GM18499 (cell line): ENCODE results near the gene IFITM2.

ENCODE experiments used
- ATAC-seq: cut with Tn5 transposase; IDR thresholded peaks from one replicate; pipeline ENCODE4 v1.9.1; 2021; ENCODE audit warnings: moderate number of reproducible peaks; ENCODE audit not compliant: insufficient read depth, unreplicated experiment

The IFITM2 gene

GRCh38 chr11:291281-292210 lies 16.1 kb upstream of the IFITM2 start:
- no peak for ATAC-seq

DNA sequence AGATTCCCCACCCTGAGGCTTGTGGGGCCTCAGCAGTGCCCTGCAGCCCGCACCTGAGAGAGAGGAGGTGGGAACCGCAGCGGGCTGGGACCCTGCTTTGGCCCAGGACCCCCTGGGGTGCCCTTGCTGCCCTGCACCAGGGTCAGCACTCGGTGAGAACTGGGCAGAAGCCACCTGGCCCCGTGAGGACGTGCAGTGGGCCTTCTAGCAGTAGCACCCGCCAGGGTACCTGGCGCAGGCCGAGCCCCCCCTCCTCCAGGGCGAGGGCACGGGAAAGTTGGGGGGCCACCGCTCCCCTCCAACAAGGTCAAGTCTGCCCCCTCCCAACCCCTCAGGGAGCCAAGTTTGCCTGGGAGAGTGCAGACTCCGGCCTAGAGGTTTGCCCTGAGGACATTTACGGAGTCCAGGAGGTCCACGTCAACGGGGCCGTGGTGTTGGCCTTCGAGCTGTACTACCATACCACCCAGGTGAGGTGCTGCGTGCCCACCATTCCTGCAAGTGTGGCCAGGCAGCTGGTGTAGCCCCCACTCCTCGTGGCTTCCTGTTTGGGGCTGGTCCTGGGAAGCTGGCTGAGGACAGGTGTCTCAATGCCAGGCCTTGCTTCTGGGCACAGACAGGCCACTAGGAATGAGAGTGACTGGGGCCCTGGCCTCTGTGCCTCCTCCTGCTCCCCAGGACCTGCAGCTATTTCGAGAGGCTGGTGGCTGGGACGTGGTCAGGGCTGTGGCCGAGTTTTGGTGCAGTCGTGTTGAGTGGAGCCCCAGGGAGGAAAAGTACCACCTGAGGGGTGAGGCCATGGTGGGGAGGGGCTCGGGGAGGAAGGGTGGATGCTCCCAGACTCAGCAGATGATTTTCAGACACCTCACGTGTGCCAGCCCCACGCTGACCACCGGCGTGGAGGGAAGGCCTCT lies 15.2 kb upstream of the IFITM2 start:
- no peak for ATAC-seq

GRCh38 chr11:293271-293851 lies 14.3 kb upstream of the IFITM2 start:
- ATAC-seq = no peak

- no peak for ATAC-seq
These were observed 13.6 kb upstream of the IFITM2 start for GRCh38 chr11:293852-294661.

GRCh38 chr11:294780-295179 lies 12.8 kb upstream of the IFITM2 start:
- ATAC-seq = no peak

DNA sequence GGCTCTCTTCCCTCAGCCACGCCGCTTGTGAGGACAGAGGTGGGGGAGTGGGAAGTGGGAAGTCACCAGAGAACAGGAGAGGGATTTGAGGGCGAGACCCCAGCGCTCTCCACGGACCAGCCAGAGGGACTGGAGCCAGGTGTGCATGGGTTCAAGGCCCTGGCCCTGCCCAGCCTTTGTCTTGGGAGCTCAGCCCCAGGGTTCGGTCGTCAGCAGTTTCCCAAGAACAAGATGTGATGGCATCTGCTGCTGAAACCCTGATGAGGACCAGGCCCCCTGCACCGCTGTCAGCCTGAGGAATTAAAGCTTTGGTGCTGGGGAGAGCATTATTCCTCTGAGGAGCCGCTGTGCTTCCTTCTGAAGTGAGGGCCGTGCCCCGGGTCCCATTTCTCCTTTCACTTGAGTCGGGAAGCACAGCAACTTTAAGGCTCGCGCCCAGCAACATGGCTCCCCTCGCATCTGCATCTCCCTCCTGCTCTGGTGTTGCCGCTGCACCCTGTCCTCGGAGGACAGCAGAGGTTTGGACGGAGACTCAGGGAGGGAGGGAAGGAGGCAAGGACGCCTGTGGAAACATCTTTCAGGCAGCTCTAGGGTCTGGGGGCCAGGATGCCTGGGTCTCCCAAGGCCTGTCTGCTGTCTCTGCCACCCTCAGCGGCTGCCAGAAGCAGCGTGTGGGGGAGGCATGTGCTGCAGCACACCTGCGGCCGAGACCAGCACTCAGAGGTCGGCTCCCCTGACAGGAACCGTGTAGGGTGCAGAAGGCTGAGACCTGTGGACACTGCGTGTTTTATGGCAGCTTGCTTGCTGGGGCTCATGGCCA lies 12.1 kb upstream of the IFITM2 start:
- no peak for ATAC-seq

GRCh38 chr11:296171-297050 lies 11.2 kb upstream of the IFITM2 start:
- ATAC-seq = no peak

- no peak for ATAC-seq
These were observed 10.5 kb upstream of the IFITM2 start for GRCh38 chr11:297051-297585.

DNA sequence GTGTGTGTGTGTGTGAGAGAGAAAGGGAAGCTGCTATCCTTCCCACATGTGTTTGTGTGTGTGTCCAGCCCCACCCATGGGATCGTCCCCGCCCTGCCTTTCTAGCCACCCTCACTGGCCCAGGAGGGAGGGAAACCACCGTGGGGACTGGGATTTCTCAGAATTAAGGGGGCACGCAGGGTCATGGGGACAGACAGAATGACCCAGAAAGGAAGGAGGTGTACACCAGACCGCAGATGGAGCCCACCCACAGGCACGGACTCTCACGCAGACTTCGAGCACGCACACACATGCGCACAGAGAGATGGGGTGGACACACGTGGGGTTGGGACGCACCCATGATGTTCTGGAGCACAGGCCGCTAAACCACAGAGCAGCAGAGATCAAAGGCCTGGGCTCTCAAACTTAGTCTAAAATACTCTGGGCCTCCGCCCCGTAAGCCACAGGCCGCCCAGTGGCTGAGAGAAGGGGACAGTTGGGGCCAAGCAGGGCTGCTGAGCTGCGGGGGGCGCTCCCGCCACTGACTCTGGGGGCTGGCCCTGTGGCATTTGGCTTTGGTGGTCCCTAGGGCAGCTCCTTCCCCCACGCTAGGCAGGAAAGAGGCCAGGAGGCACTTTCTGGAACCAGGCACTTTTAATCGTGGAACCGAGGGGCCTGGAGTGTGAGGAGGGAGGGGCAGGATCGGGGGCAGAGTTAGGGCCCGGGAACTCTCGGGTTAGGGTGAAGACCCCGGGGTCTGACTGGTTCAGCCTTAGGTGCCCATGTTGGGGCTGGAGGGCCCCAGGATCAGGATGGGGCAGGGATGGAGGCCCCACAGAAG lies 9.8 kb upstream of the IFITM2 start:
- ATAC-seq = no peak

DNA sequence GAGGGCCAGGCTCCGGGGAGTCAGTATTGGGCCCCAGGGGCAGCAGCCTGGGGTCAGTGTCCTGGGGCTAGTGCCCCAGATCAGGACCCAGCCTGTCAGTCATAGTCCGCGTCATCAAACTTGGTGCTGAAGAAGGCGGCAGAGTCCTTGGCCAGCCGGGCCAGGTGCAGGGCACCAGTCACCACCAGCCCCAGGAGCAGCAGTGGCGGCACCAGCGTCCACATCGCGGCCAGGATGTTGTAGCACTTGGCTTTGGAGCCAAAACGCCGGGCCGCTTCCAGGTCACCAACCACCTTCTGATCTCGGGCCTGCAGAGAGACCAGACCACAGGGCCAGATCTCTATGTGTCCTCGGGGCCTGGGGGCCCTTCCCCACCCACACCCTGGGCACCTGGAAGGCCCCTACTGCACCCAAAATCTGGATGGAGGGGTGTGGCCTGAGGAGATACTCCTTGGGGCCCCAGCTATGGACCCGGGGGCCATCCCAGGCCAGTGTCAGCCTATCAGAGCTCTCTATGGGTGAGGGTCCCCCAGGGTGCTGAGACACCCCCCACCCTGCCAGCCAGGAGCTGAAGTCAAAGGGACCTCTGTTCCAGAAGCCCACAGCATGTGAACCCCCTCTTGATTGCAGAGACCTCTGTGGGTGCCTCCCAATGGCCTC lies 9.1 kb upstream of the IFITM2 start:
- no peak for ATAC-seq

- ATAC-seq = no peak
These were observed 8.3 kb upstream of the IFITM2 start, which contains the start of gene IFITM5 for GRCh38 chr11:299081-299891. Gene IFITM5 (minus strand): TSS chr11:299526. CDS start chr11:299490, 36 bp downstream.

DNA sequence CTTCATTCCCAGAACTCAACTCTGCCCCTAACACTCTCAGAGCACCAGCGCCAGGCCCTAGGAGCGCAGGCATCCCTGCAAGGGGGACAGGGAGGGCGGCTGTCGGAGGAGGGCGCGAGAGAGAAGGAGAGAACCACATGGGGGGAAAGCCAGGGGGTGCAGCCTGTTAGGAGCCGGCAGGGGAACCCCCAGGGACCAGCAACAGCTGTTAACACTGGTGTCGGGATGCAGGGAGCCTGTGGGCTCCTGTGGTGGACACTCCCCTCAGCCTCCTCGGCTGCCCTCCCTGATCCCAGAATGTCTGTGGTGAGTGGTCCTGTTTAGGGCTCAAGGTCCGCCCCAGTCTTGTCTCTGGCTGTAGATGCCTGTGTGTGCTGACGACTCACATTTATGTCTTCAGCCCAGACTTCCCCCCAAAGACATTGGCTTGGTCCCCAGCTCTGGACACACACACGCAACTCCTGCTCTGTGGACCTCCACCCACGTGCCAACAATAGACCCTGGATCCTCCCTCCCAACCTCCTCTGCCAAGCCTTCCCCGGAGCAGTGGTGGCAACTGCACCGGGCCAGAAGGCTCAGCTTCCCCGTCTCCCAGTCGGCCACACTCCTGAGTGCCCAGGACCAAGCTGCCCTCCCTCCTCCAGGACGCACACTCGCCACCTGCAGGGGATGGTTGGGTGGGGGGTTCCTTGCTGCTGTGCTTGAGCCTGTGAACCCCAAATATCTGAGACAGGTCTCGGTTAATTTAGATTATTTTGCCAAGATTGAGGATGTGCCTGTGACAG lies 7.5 kb upstream of the IFITM2 start:
- ATAC-seq = no peak

DNA sequence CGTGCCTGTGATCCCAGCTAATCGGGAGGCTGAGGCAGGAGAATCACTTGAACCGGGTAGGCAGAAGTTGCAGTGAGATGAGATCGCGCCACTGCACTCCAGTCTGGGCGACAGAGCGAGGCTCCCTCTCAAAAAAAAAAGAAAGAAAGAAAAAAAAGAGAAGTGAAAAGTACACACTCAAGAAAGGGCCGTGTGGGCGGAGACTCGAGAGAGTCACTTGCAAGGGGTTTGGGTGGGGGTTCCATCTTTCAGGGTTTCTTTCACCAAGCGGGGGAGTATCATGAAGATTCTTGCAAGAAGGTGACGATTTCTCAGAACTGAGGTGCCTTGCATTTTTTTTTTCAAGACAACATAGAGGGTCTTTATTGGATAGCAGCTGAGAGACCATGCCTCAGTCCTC lies 4.3 kb upstream of the IFITM2 start:
- no peak for ATAC-seq

- ATAC-seq = no peak
These were observed 3.5 kb upstream of the IFITM2 start for GRCh38 chr11:304061-304506.
